ENCODE measurements around the gene UHMK1.

Gene UHMK1

GRCh38 chr1:162530307-162530987 is 32.8 kb downstream of the UHMK1 start:
- no peak for DNase-seq

- DNase-seq = no peak
Observed at GRCh38 chr1:162530988-162531319, 33.3 kb downstream of the UHMK1 start.

- peak; percentile 47 for DNase-seq
Observed at GRCh38 chr1:162535501-162535900, 37.9 kb downstream of the UHMK1 start.

- peak; percentile 83 for DNase-seq
Observed at GRCh38 chr1:162536511-162536910, 38.9 kb downstream of the UHMK1 start.

- no peak for DNase-seq
Observed at GRCh38 chr1:162537216-162537615, 39.6 kb downstream of the UHMK1 start.

- peak; percentile 97 for DNase-seq
Observed at GRCh38 chr1:162538815-162539431, 41.3 kb downstream of the UHMK1 start.

GRCh38 chr1:162541619-162542141 is 44.1 kb downstream of the UHMK1 start:
- DNase-seq = peak; percentile 99

GRCh38 chr1:162543228-162543627 is 45.6 kb downstream of the UHMK1 start:
- DNase-seq = no peak

GRCh38 chr1:162548170-162548569 is 50.6 kb downstream of the UHMK1 start:
- DNase-seq = peak; percentile 44

- no peak for DNase-seq
Observed at GRCh38 chr1:162549001-162549400, 51.4 kb downstream of the UHMK1 start.

- DNase-seq = no peak
Observed at GRCh38 chr1:162550925-162551324, 53.3 kb downstream of the UHMK1 start.

GRCh38 chr1:162551969-162552683 is 54.5 kb downstream of the UHMK1 start:
- no peak for DNase-seq

GRCh38 chr1:162552684-162553252 is 55.1 kb downstream of the UHMK1 start:
- DNase-seq = no peak

GRCh38 chr1:162554258-162554657 is 56.6 kb downstream of the UHMK1 start:
- DNase-seq = peak; percentile 29

GRCh38 chr1:162557536-162557935 is 59.9 kb downstream of the UHMK1 start:
- no peak for DNase-seq

GRCh38 chr1:162560303-162561036 is 62.9 kb downstream of the UHMK1 start:
- no peak for DNase-seq

- peak; percentile 98 for DNase-seq
Observed at GRCh38 chr1:162561037-162561615, 63.5 kb downstream of the UHMK1 start.

- DNase-seq = no peak
Observed at GRCh38 chr1:162561616-162562469, 64.2 kb downstream of the UHMK1 start, which contains the start of gene UAP1. TSS of gene UAP1 (plus strand) at chr1:162561722. CDS start at chr1:162566069, 4,347 bp downstream.

- peak; percentile 65 for DNase-seq
Observed at GRCh38 chr1:162562470-162562828, 64.8 kb downstream of the UHMK1 start.

GRCh38 chr1:162564762-162565218 is 67.2 kb downstream of the UHMK1 start:
- no peak for DNase-seq

GRCh38 chr1:162565460-162565859 is 67.8 kb downstream of the UHMK1 start:
- no peak for DNase-seq
